K562 treated with DMSO at 1 percent for 48 hours (cell line): ENCODE measurements around the gene ACBD5. TPM values are rescaled to one million over a fixed set of nuclear protein-coding genes. Genes with fewer than 3 reads are reported as not detected.

Experiments used
- total RNA-seq: library from RNA; unstranded; fragments of 300-600 nt; gene quantifications from 2 replicates; pipeline ENCODE4 v1.2.3, GENCODE V29; 2022; ENCODE audit warnings: low replicate concordance; ENCODE audit errors: extremely low read depth

The ACBD5 gene, protein sequence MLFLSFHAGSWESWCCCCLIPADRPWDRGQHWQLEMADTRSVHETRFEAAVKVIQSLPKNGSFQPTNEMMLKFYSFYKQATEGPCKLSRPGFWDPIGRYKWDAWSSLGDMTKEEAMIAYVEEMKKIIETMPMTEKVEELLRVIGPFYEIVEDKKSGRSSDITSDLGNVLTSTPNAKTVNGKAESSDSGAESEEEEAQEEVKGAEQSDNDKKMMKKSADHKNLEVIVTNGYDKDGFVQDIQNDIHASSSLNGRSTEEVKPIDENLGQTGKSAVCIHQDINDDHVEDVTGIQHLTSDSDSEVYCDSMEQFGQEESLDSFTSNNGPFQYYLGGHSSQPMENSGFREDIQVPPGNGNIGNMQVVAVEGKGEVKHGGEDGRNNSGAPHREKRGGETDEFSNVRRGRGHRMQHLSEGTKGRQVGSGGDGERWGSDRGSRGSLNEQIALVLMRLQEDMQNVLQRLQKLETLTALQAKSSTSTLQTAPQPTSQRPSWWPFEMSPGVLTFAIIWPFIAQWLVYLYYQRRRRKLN
- total RNA-seq: not detected in 2 replicates

DNA sequence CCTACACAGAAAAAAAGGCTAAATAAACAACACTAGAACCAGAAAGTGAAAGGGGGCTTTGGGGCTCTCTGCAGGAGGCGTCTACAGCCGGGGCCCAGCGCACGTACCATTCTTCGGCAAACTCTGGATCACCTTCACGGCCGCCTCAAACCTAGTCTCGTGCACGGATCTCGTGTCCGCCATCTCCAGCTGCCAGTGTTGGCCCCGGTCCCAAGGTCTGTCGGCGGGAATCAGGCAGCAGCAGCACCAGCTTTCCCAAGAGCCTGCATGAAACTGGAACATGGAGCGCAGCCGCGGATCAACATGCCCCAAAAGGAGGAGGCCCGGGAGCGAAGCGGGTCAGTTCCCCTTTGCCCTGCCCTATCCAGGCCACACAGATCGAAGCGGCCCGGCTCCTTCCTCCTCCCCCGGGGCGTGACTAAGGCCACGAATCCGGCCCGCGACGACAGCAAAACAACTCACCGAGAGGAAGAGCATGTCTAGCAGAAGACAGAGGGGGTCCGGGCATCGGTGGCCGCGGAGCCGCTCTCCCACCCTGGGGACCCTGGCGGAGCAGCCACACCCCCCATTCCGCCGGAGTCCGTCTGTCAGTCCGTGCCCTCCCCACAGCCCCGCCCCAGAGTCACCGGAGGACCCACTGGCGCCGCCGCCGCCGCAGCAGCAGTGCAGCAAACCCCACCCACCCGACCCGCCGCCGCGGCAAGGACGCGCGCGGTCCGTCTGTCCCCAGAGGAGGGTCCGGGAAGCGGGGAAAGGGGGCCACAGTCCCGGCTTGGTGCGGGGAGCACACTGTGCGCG lies at the start of gene ACBD5:
ACBD5 (minus strand) TSS at position 586 of the 798 bp plus-strand sequence; CDS start at position 477, 109 bp downstream.

DNA sequence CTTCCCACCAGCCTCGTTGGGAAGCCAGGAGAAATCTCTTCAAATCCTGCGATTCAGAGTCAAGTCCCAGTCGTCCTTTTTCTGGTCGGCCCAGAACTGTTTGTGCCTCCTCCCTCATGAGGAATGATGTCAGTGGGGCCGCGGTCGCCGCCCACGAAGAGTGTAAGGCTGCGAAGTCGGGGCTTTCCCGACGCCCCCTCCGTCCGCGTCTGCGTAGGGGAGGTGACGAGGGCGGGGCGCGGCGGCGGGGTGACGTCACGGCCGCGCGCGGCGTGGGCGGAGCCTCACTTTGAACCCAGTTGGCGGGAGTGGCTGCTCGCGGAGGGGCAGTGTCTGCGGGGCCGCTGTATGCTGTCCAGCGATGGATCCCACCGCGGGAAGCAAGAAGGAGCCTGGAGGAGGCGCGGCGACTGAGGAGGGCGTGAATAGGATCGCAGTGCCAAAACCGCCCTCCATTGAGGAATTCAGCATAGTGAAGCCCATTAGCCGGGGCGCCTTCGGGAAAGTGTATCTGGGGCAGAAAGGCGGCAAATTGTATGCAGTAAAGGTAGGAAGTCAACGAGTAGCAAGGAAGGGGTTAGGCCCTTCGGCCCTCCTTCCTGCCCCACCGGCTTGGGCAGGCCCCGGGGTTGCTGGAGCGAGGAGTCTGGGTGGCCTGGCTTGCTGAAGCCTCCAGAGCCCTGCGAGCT lies 85.4 kb downstream of the ACBD5 start, which contains the start of gene MASTL:
MASTL (plus strand) TSS at position 287 of the 689 bp plus-strand sequence; CDS start at position 362, 75 bp downstream.

Other genes with a start within 250 kb of the ACBD5 start
- not detected in 2 replicates for gene ANKRD26, start 140.3 kb downstream of the ACBD5 start, total RNA-seq
- not detected in 2 replicates for gene YME1L1, start 86.4 kb downstream of the ACBD5 start, total RNA-seq
- gene MASTL, start 85.4 kb downstream of the ACBD5 start, total RNA-seq: not detected in 2 replicates